Tibial nerve (tissue), 4 donors: Measurements from ENCODE around the gene SLC26A3. TPM values are rescaled to one million over a fixed set of nuclear protein-coding genes. Genes with fewer than 3 reads are reported as not detected.

Source experiments
- DNase-seq, 2 donors: peaks; one replicate each; pipeline ENCODE4 v3.0.0-alpha.2; 2019; ENCODE audit warnings: low spot score in 2 of 2
- H3K27ac ChIP-seq, 4 donors: fragments of 200-600 bp; sonication (generic) in 3 of 4; one replicate each; pipeline ENCODE4 v1.5.1; 2017 to 2019; ENCODE audit warnings: mild to moderate bottlenecking in 1 of 4
- H3K27me3 ChIP-seq, 2 donors: fragments of 200-600 bp; sonication (generic) in 1 of 2; one replicate each; pipeline versions ENCODE4 v1.5.1 to v1.6.0; 2017 to 2019
- H3K36me3 ChIP-seq, 3 donors: fragments of 200-600 bp; sonication (generic); one replicate each; pipeline ENCODE4 v1.5.1; 2018 to 2019
- H3K4me1 ChIP-seq, 4 donors: fragments of 200-600 bp; sonication (generic) in 3 of 4; one replicate each; pipeline ENCODE4 v1.5.1; 2017 to 2019
- H3K4me3 ChIP-seq, 4 donors: fragments of 200-600 bp; sonication (generic) in 3 of 4; one replicate each; pipeline ENCODE4 v1.5.1; 2017 to 2019; ENCODE audit warnings: mild to moderate bottlenecking in 1 of 4, moderate library complexity in 1 of 4
- H3K9me3 ChIP-seq, 4 donors: fragments of 200-600 bp; sonication (generic) in 3 of 4; one replicate each; pipeline ENCODE4 v1.5.1; 2017 to 2019
- CTCF ChIP-seq, 5 experiments: fragments of 200-600 bp in 3 of 5; fragments of 450-650 bp in 2 of 5; sonication (generic) in 3 of 5; IDR thresholded peaks; one replicate each; pipeline ENCODE4 v1.5.1; 2016 to 2019; ENCODE audit warnings: antibody characterized with exemption in 5 of 5, mild to moderate bottlenecking in 3 of 5, moderate library complexity in 2 of 5
- EP300 ChIP-seq, 2 donors: sonication (generic); formaldehyde crosslinking; IDR thresholded peaks; one replicate each; pipeline ENCODE4 v1.6.1; 2017; ENCODE audit warnings: antibody characterized with exemption in 2 of 2, mild to moderate bottlenecking in 1 of 2
- POLR2A ChIP-seq, 2 donors: fragments of 450-650 bp; IDR thresholded peaks; one replicate each; pipeline ENCODE4 v1.6.1; 2017; ENCODE audit warnings: antibody characterized with exemption in 2 of 2, mild to moderate bottlenecking in 2 of 2, moderate library complexity in 2 of 2
- WGBS, 2 donors: methylation state at CpG; one replicate each; pipeline ENCODE4 v1.1.5; 2018; 5-methylcytosine and 5-hydroxymethylcytosine counted together
- total RNA-seq, 4 donors: library from RNA; depleted of rRNA; stranded (reverse); fragments of >200 nt; gene quantifications; one replicate each; pipeline ENCODE4 v1.1.0, GENCODE V29; 2016

The SLC26A3 gene
- total RNA-seq, 4 donors from 2014 or later, result not detected

- no peak for TF ChIP-seq CTCF (IDR thresholded peaks at IDR 0.05)
- no peak for TF ChIP-seq POLR2A (IDR thresholded peaks at IDR 0.05)
- no peak for TF ChIP-seq EP300 (IDR thresholded peaks at IDR 0.05)
Measured at GRCh38 chr7:107718456-107719193, 84.4 kb downstream of the SLC26A3 start.

GRCh38 chr7:107715531-107715930 lies 87.5 kb downstream of the SLC26A3 start:
- H3K36me3 ChIP-seq, result no peaks in the 10 kb centered on the region
- DNase-seq, result no peak
- no peaks in the 10 kb centered on the region for H3K4me1 ChIP-seq
- H3K27ac ChIP-seq, result no peak overlapping the region
- TF ChIP-seq CTCF (IDR thresholded peaks at IDR 0.05) (no peak), EP300 (IDR thresholded peaks at IDR 0.05) (no peak), POLR2A (IDR thresholded peaks at IDR 0.05) (no peak)
- H3K27me3 ChIP-seq, result no peaks in the 10 kb centered on the region
- 85% methylated on average over 6 of the region's 6 CpGs for WGBS, 2 donors
- no peak overlapping the region for H3K4me3 ChIP-seq
- no peaks in the 10 kb centered on the region for H3K9me3 ChIP-seq

More at GRCh38 chr7:107718456-107719193, 84.4 kb downstream of the SLC26A3 start:
- Histone ChIP-seq H3K36me3 (no peaks in the 10 kb centered on the region), H3K4me3 (no peak overlapping the region), H3K9me3 (no peaks in the 10 kb centered on the region), H3K27me3 (no peaks in the 10 kb centered on the region), H3K4me1 (no peaks in the 10 kb centered on the region), H3K27ac (no peak overlapping the region)
- DNase-seq, result no peak
- WGBS, 2 donors, result 76 to 77% methylated on average over 4 of the region's 4 CpGs

Other genes with a start within 250 kb of the SLC26A3 start
- 10 to 100 TPM; 26.7 to 35.7 (median 32.6) TPM for gene COG5, start 239.3 kb downstream of the SLC26A3 start, total RNA-seq
- 10 to 100 TPM in 1 of 4 donors, 1 to 10 TPM in 3; 5.3 to 10.2 (median 8.5) TPM for gene DUS4L, start 239.3 kb downstream of the SLC26A3 start, total RNA-seq
- gene BCAP29, start 223.0 kb downstream of the SLC26A3 start, total RNA-seq, result 100 to 1,000 TPM in 3 of 4 donors, 10 to 100 TPM in 1; 48.9 to 235 (median 121) TPM
- under 1 TPM; 0.39 to 0.66 (median 0.51) TPM for gene SLC26A4, start 142.4 kb downstream of the SLC26A3 start, total RNA-seq
- gene CBLL1, start 59.1 kb downstream of the SLC26A3 start, total RNA-seq, result 10 to 100 TPM; 16.0 to 24.9 (median 17.9) TPM
- gene DLD, start 88.0 kb upstream of the SLC26A3 start, total RNA-seq, result 10 to 100 TPM; 43.5 to 67.3 (median 59.9) TPM
- 100 to 1,000 TPM; 232 to 563 (median 357) TPM for gene LAMB1, start 199.9 kb upstream of the SLC26A3 start, total RNA-seq